Mucosa of gallbladder (tissue), 1 donor: ENCODE data around the gene SPAG16. TPM values are rescaled to one million over a fixed set of nuclear protein-coding genes. Genes with fewer than 3 reads are reported as not detected.

Experiments
- DNase-seq: peaks from one replicate; pipeline ENCODE4 v3.0.0-alpha.2; 2020; ENCODE audit warnings: low spot score
- total RNA-seq: library from RNA; stranded (reverse); gene quantifications from one replicate; pipeline ENCODE4 v1.2.1, GENCODE V29; 2021
- donor health status: DM: no; HTN: no; CAD: no.

The SPAG16 gene
- total RNA-seq, 1 donor from 2014 or later: 62.7 TPM

DNA sequence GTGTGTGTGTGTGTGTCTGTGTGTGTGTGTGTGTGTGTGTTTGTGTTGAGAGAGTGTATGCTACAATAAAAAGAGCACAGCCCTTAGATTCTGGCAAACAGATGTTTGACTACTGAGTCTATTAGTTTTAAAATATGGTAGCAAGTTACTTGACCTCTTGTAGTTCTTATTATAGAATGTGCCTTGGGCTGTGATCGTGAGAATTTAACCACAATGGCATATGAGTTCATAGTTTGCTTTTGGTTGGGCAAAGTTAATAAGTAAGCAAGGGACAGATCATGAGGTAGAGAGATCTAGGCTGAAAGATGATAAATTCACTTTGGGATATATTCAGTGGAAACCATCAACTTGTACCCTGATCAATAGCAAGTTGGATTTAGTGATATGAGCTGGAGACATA lies 792.3 kb downstream of the SPAG16 start:
- no peak for DNase-seq

GRCh38 chr2:214077727-214078126 lies 793.5 kb downstream of the SPAG16 start:
- no peak for DNase-seq

- DNase-seq: no peak
Observed at GRCh38 chr2:214079032-214079431, 794.8 kb downstream of the SPAG16 start.

DNA sequence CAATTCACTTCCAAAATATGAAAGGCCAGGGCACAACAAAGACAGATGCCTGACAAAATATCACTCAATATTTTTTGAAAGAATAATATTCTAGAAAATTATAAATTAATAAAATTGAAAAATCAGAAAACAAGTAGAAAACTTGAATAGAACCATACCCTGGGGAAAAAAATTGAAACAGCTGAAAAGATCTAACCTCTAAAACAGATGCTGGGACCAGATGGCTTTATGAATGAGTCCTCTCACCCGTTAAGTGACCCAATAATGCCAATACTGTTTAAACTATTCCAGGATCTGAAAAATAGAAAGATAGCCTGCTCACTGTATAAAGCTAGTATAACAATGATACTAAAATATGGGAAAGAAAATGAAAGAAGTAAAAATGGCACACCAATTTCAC lies 804.3 kb downstream of the SPAG16 start:
- no peak for DNase-seq

DNA sequence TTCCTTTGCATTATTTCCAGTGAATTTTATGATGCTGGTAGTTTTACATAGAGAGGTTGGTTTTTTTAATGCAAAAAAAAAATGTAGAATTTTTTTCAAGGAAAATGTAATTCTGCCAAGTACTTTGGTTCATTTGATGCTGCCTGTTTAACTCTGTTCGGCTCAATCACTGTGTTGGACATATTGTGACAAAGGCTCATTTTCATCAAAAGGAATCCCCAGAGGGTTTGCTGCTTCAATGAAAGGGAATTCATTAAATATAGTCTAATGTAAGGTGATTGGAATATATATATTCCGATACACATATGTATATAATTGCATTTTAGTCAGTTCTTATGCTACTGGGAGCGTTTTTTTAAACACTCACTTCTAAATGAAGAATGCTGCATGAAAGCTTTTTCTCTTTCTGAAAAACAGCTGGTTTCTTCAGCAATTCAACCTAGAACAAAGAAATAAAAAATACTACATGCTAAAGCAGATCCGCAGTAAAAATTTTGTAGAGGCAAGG lies 812.0 kb downstream of the SPAG16 start:
- DNase-seq: no peak

DNA sequence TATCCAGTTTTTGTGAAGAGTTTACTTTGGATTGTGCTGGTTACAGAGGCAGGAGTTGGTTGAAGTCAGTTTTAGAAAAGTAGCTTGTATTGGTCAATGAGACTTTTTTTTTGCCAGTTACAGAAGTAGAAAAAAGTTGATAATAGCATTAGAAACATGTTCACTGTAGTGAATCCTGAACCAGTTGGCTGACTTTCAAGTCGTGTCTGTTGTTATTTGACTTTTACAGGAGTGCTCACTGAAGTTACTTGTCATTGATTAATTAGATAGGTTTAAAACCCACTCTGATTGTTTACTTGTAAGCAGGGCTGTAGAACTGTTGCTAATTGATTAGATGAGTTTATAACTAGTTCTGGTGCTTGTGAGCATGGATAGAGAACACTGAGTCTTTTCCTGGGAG lies 814.5 kb downstream of the SPAG16 start:
- no peak for DNase-seq

DNA sequence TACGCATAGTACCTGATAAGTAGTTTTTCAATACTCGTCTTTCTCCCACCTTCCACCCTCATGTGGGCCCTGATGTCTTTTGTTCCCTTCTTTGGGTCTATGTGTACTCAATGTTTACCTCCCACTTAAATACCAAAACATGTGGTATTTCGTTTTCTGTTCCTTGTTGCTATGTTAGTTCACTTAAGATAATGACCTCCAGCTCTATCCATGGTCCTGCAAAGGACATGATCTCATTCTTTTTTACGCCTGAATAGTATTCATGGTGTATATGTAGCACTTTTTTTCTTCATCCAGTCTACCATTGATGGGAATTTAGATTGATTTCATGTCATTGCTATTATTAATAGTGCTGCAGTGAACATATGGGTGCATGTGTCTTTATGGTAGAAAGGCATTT lies 816.2 kb downstream of the SPAG16 start:
- DNase-seq: no peak

GRCh38 chr2:214103276-214104001 lies 819.2 kb downstream of the SPAG16 start:
- peak; percentile 49 for DNase-seq

GRCh38 chr2:214104219-214104618 lies 820.0 kb downstream of the SPAG16 start:
- no peak for DNase-seq

DNA sequence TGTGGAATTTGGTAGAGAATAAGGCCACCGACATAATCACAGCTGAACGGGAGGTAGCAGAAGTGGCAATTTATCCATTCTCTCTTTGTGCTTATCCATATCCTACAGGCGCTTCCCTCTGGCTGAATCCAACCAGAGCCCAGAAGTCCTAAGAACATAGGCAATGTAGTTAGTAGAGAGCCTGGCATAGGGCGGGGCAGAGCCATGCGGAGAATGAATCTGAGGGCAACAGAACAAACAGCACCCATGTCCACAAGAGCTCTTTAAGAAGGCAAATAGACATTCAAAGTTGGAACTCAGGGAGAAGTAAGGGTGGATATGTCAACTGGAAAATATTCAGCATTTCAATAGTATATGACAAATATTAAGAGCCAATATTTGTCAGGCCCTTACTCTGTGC lies 820.7 kb downstream of the SPAG16 start:
- no peak for DNase-seq

DNA sequence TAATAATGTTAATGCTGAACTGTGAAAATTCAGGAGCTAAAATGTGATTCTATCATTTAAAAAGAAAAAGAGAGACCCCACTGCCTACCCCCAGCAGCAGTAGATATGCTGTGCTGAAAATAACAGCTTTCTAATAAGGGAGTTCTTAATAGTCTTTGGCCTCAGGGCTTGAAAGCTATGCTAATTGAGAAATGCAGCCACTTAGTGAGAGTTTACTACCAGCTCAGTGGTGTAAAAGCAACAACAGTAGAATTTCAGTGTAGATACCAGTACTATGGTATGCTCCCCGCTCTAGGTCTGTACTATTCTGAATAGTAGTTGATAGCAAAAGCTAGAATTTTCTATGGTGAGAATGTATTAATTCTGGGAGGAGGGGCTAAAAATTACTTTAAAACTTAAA lies 823.5 kb downstream of the SPAG16 start:
- DNase-seq: no peak

- no peak for DNase-seq
Observed at GRCh38 chr2:214108598-214108997, 824.3 kb downstream of the SPAG16 start.

DNA sequence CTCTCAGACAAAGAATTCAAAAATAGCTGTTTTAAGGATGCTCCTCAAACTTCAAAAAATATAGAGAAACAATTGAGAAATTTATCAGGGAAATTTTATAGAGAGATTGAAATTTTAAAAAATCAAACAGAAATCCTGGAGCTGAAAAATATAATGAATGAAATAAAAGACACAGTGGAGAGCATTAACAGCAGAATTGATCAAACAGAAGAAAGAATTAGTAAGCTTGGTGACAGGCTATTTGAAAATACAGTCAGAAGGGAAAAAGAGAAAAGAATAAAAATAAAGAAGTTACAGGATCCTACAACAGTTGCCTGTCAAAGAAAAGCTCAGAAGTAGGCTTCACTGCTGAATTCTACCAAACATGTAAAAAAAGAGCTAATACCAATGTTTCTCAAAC lies 832.8 kb downstream of the SPAG16 start:
- DNase-seq: no peak

GRCh38 chr2:214126135-214126534 lies 841.9 kb downstream of the SPAG16 start:
- DNase-seq: no peak

- no peak for DNase-seq
Observed at GRCh38 chr2:214127170-214127569, 842.9 kb downstream of the SPAG16 start.

DNA sequence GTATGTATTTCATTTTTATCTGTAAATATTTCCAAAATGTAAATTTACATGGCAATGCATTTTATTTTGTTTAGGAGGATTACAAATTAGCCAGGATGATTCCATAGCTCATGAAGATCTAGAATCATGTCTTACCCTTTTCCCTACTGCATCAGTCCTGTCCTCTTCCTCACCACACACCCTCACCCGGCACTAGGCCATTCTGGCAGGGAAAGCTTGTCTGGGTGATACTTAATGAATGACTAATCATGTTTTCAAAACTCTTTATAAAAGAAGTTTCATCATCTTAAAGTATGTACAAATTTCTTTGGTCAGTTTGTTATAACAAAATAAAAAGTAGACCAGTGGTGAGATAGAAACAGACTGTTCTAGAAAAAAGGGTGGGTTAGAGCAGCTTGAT lies 843.3 kb downstream of the SPAG16 start:
- no peak for DNase-seq

GRCh38 chr2:214128040-214128439 lies 843.8 kb downstream of the SPAG16 start:
- DNase-seq: no peak

DNA sequence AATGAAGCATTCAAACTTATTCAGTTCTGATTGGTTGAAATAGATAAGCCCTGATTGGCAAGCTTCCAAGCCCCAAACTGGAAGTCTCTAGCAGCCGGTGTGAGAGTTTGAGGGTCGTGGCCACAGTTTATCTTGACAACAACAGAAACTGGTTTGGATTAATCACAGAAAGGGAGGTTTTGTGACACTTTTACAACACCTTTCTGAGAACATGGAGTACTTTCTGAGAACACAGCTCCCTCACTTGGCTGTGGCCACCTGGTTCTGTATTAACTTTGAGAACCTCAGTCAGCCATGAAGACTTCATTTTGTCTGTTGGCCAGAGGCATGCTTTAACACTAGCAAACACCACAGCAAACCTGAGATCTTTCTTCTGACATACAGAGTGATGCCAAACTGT lies 845.9 kb downstream of the SPAG16 start:
- DNase-seq: no peak

- DNase-seq: no peak
Observed at GRCh38 chr2:214135966-214136365, 851.7 kb downstream of the SPAG16 start.

GRCh38 chr2:214138779-214139178 lies 854.5 kb downstream of the SPAG16 start:
- DNase-seq: no peak

DNA sequence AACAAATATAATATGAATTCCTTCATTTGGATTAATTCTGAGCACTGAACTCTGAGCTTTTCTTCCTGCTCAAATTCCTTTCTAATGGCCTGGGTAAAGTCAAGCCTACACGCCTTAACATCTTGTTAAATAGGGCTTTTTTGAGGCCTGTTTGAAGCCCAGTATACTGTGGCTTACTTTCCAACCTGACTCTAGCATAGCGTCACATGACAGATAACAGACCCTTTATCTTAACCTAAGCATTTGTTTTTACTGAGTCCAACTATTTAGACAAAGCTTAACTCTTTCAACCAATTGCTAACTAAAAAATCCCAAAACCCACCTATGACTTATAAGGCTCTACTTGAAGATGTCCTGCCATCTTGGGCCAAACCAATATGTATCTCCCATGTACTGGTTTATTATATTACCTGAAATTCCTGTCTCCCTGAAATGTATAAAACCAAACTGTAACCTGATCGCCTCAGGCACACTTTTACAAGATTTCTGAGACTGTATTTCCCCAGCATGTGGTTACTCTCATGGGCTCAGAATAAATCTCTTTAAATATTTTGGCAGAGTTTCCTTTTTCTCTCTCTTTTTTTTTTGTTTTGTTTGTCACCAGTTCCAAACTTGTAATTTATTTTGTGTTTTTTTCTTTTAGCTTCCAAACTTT lies 855.5 kb downstream of the SPAG16 start:
- DNase-seq: no peak

GRCh38 chr2:214156971-214157370 lies 872.7 kb downstream of the SPAG16 start:
- DNase-seq: no peak

- no peak for DNase-seq
Observed at GRCh38 chr2:214158851-214159250, 874.6 kb downstream of the SPAG16 start.
